GM21737 (cell line): ENCODE measurements around the gene ZNF516.

ENCODE experiments used
- ATAC-seq: cut with Tn5 transposase; IDR thresholded peaks from one replicate; pipeline ENCODE4 v1.9.1; 2021; ENCODE audit warnings: mild to moderate bottlenecking, moderate library complexity; ENCODE audit not compliant: unreplicated experiment

ZNF516 gene

GRCh38 chr18:76442413-76443171 is 52.5 kb downstream of the ZNF516 start:
- no peak for ATAC-seq

GRCh38 chr18:76441668-76442412 is 53.2 kb downstream of the ZNF516 start:
- ATAC-seq = no peak

- ATAC-seq = no peak
Measured at GRCh38 chr18:76441002-76441667, 53.9 kb downstream of the ZNF516 start.

- ATAC-seq = no peak
Measured at GRCh38 chr18:76437910-76438309, 57.1 kb downstream of the ZNF516 start.

- no peak for ATAC-seq
Measured at GRCh38 chr18:76437011-76437410, 58.0 kb downstream of the ZNF516 start.

- no peak for ATAC-seq
Measured at GRCh38 chr18:76436342-76436741, 58.7 kb downstream of the ZNF516 start.

GRCh38 chr18:76435316-76435989 is 59.6 kb downstream of the ZNF516 start:
- no peak for ATAC-seq

GRCh38 chr18:76434452-76434851 is 60.6 kb downstream of the ZNF516 start:
- ATAC-seq = no peak

- ATAC-seq = no peak
Measured at GRCh38 chr18:76433788-76434187, 61.3 kb downstream of the ZNF516 start.

- no peak for ATAC-seq
Measured at GRCh38 chr18:76432970-76433767, 61.9 kb downstream of the ZNF516 start.

GRCh38 chr18:76432274-76432755 is 62.7 kb downstream of the ZNF516 start:
- ATAC-seq = no peak

- no peak for ATAC-seq
Measured at GRCh38 chr18:76431437-76432273, 63.4 kb downstream of the ZNF516 start.

GRCh38 chr18:76430636-76431035 is 64.4 kb downstream of the ZNF516 start:
- no peak for ATAC-seq

- ATAC-seq = no peak
Measured at GRCh38 chr18:76429262-76430126, 65.5 kb downstream of the ZNF516 start.

GRCh38 chr18:76428396-76429261 is 66.4 kb downstream of the ZNF516 start:
- ATAC-seq = no peak

- ATAC-seq = no peak
Measured at GRCh38 chr18:76426737-76427305, 68.2 kb downstream of the ZNF516 start.
